K562 (cell line): ENCODE data around the gene RHOV. TPM values are rescaled to one million over a fixed set of nuclear protein-coding genes. Genes with fewer than 3 reads are reported as not detected.

Experiments
- ATAC-seq: fragments of 200-7000 bp; cut with Tn5 transposase; 3 replicates; pipeline ENCODE4 v1.9.1; 2020; ENCODE audit warnings: moderate library complexity
- BruUV-seq: library from RNA; stranded (reverse); fragments of 400-500 nt; replicated peaks from 2 replicates; lab custom pipeline; 2021; lab: Mats Ljungman, UMichigan
- CTCF ChIA-PET: fragments of 300-600 bp; formaldehyde crosslinking; extraction: SDS; loops from one replicate; lab custom pipeline; 2021; ENCODE audit warnings: low intra/inter-chr PET ratio; lab: Yijun Ruan, JAX
- POLR2A ChIA-PET: fragments of 300-600, 350-650 bp; sonication (Branson Sonifier 250); formaldehyde crosslinking; extraction: SDS; loops from one replicate; lab custom pipeline; 2021; ENCODE audit warnings: antibody characterized with exemption, inconsistent platforms; lab: Yijun Ruan, JAX
- DNase-seq, 4 experiments: peaks; one replicate each; pipeline versions ENCODE4 v3.0.0 to v3.0.0-alpha.2; 2011 to 2018; ENCODE audit warnings: low spot score in 3 of 4, mixed read lengths in 3 of 4; ENCODE audit errors: extremely low read depth in 1 of 4
- FAIRE-seq: peaks from 2 replicates; lab custom pipeline; 2011; peaks lifted over from hg19 to GRCh38; lab: Jason Lieb, UNC
- H2AFZ ChIP-seq: 2 replicates; pipeline ENCODE4 v1.6.0; 2011; ENCODE audit warnings: low read depth, low read length, control low read depth, inconsistent platforms
- H3K27ac ChIP-seq: fragments of 200-600 bp; 3 replicates; pipeline ENCODE4 v1.8.0; 2011; ENCODE audit warnings: low read depth, mild to moderate bottlenecking, control low read depth, inconsistent platforms, low read length, moderate library complexity, mixed read lengths; ENCODE audit errors: extremely low read depth
- H3K27me3 ChIP-seq, 2 experiments: fragments of 300-600 bp in 1 of 2; 2 replicates in 1 of 2; 3 replicates in 1 of 2; pipeline versions ENCODE4 v1.6.0 to v1.8.0; 2011; ENCODE audit warnings: inconsistent platforms in 2 of 2, low read length in 2 of 2, mild to moderate bottlenecking in 1 of 2, mixed read lengths in 1 of 2, moderate library complexity in 1 of 2; ENCODE audit not compliant: control insufficient read depth in 2 of 2, insufficient read depth in 2 of 2
- H3K36me3 ChIP-seq: fragments of 300-600 bp; 3 replicates; pipeline ENCODE4 v1.8.0; 2011; ENCODE audit warnings: mild to moderate bottlenecking, low read length, inconsistent platforms; ENCODE audit not compliant: control insufficient read depth, insufficient read depth
- H3K4me1 ChIP-seq, 2 experiments: fragments of 200-600 bp in 1 of 2; replicated peaks in 1 of 2; 2 replicates in 1 of 2; 3 replicates in 1 of 2; pipeline versions ENCODE4 v1.5.1 to v1.8.0; 2011; ENCODE audit warnings: inconsistent platforms in 2 of 2, low read length in 2 of 2, mild to moderate bottlenecking in 1 of 2, mixed read lengths in 1 of 2, moderate library complexity in 1 of 2; ENCODE audit not compliant: control insufficient read depth in 2 of 2, insufficient read depth in 2 of 2
- H3K4me2 ChIP-seq: 2 replicates; pipeline ENCODE4 v1.6.1; 2011; ENCODE audit warnings: low read length, control low read depth, inconsistent platforms, mixed read lengths; ENCODE audit not compliant: insufficient read depth
- H3K4me3 ChIP-seq: fragments of 200-600 bp; sonication (generic), shearing (Covaris generic); 2 replicates; pipeline ENCODE4 v1.5.1; 2016; ENCODE audit warnings: control low read depth, inconsistent platforms
- H3K79me2 ChIP-seq: fragments of 200-600 bp; 3 replicates; pipeline ENCODE4 v1.8.0; 2011; ENCODE audit warnings: low read length, inconsistent platforms; ENCODE audit not compliant: control insufficient read depth, insufficient read depth
- H3K9ac ChIP-seq, 2 experiments: 2 replicates each; pipeline versions ENCODE4 v1.6.0 to v1.6.1; 2011; ENCODE audit warnings: low read depth in 2 of 2, low read length in 2 of 2, control low read depth in 1 of 2, inconsistent platforms in 1 of 2, mild to moderate bottlenecking in 1 of 2, mixed read lengths in 1 of 2; ENCODE audit not compliant: insufficient read depth in 1 of 2
- H3K9me1 ChIP-seq: one replicate; pipeline ENCODE4 v1.6.0; 2011; ENCODE audit warnings: inconsistent platforms, mild to moderate bottlenecking, low read length, moderate library complexity; ENCODE audit not compliant: control insufficient read depth, insufficient read depth
- H3K9me3 ChIP-seq: replicated peaks from 2 replicates; pipeline ENCODE4 v1.5.1; 2011; ENCODE audit warnings: low read depth, low read length, inconsistent platforms; ENCODE audit not compliant: control insufficient read depth, insufficient read depth
- H4K20me1 ChIP-seq: replicated peaks from 2 replicates; pipeline ENCODE4 v1.6.1; 2011; ENCODE audit warnings: low read length, inconsistent platforms, mixed read lengths; ENCODE audit not compliant: control insufficient read depth, insufficient read depth
- ARID1B ChIP-seq: fragments of 450-650 bp; IDR thresholded peaks from 2 replicates; pipeline ENCODE4 v1.6.1; 2016; ENCODE audit warnings: antibody characterized with exemption, mild to moderate bottlenecking, inconsistent platforms
- C11orf30 ChIP-seq: fragments of 450-650 bp; IDR thresholded peaks from 2 replicates; pipeline ENCODE4 v1.6.1; 2016; ENCODE audit warnings: low read depth, mild to moderate bottlenecking
- CBFA2T2 ChIP-seq: fragments of 450-650 bp; conservative IDR thresholded peaks from 2 replicates; pipeline ENCODE4 v1.6.1; 2017; ENCODE audit warnings: mild to moderate bottlenecking
- MAFG ChIP-seq: fragments of 450-650 bp; conservative IDR thresholded peaks from 2 replicates; pipeline ENCODE4 v1.6.1; 2016; ENCODE audit warnings: missing genetic modification characterization, missing compliant biosample characterization
- NELFE ChIP-seq: IDR thresholded peaks from 2 replicates; pipeline ENCODE4 v1.6.1; 2011; ENCODE audit warnings: mild to moderate bottlenecking; ENCODE audit not compliant: insufficient read depth, insufficient read length
- NR3C1 ChIP-seq: sonication (generic); formaldehyde crosslinking; IDR thresholded peaks from 2 replicates; pipeline ENCODE4 v1.8.1; 2022; ENCODE audit warnings: missing genetic modification reagents
- PTRF ChIP-seq: fragments of 450-650 bp; IDR thresholded peaks from 2 replicates; pipeline ENCODE4 v1.6.1; 2016; ENCODE audit warnings: mild to moderate bottlenecking, missing genetic modification characterization, missing compliant biosample characterization
- RAD51 ChIP-seq: fragments of 450-650 bp; IDR thresholded peaks from 2 replicates; pipeline ENCODE4 v1.7.1; 2016; ENCODE audit warnings: low read depth, mild to moderate bottlenecking, borderline replicate concordance
- TAL1 ChIP-seq: fragments of 450-650 bp; IDR thresholded peaks from 2 replicates; pipeline ENCODE4 v1.6.1; 2016; ENCODE audit warnings: mild to moderate bottlenecking
- TOE1 ChIP-seq, 2 experiments: fragments of 450-650 bp in 1 of 2; sonication (generic) in 1 of 2; formaldehyde crosslinking in 1 of 2; IDR thresholded peaks; 2 replicates each; pipeline versions ENCODE4 v1.7.1 to v1.8.0; 2016 to 2022; ENCODE audit warnings: borderline replicate concordance in 2 of 2, mild to moderate bottlenecking in 2 of 2, antibody characterized with exemption in 1 of 2, inconsistent platforms in 1 of 2, low read depth in 1 of 2, missing genetic modification reagents in 1 of 2, moderate library complexity in 1 of 2
- USF1 ChIP-seq: sonication (generic); formaldehyde crosslinking; IDR thresholded peaks from 2 replicates; pipeline ENCODE4 v1.9.0; 2022; ENCODE audit warnings: mild to moderate bottlenecking, missing genetic modification reagents
- YY1 ChIP-seq, 3 experiments: IDR thresholded peaks; 2 replicates each; pipeline ENCODE4 v1.6.1; 2011; ENCODE audit warnings: low read length in 2 of 3, mild to moderate bottlenecking in 2 of 3, moderate library complexity in 2 of 3, borderline replicate concordance in 1 of 3, control low read depth in 1 of 3, low read depth in 1 of 3; ENCODE audit not compliant: insufficient read depth in 3 of 3, insufficient replicate concordance in 2 of 3, control insufficient read depth in 1 of 3, insufficient read length in 1 of 3; ENCODE audit errors: extremely low read depth in 1 of 3
- ZNF124 ChIP-seq: sonication (generic); formaldehyde crosslinking; IDR thresholded peaks from 2 replicates; pipeline ENCODE4 v1.8.1; 2022; ENCODE audit warnings: missing genetic modification reagents
- ZNF316 ChIP-seq: fragments of 450-650 bp; IDR thresholded peaks from 2 replicates; pipeline ENCODE4 v1.6.1; 2016
- ZNF384 ChIP-seq: IDR thresholded peaks from 2 replicates; pipeline ENCODE4 v1.6.1; 2012; ENCODE audit warnings: low read depth, low read length, improper control_type of control experiment
- ZNF583 ChIP-seq: fragments of 250-450 bp; sonication (Bioruptor Pico); IDR thresholded peaks from 2 replicates; pipeline ENCODE4 v1.4.0; 2020
- ZNF592 ChIP-seq: fragments of 450-650 bp; IDR thresholded peaks from 2 replicates; pipeline ENCODE4 v1.6.1; 2017; ENCODE audit warnings: antibody characterized with exemption, mild to moderate bottlenecking
- WGBS: fragments of 100-300 bp; shearing (Covaris generic); methylation state at CpG from one replicate; pipeline ENCODE4 v1.1.6; 2016; ENCODE audit warnings: low coverage, mixed read lengths; ENCODE audit not compliant: insufficient coverage; ENCODE audit errors: missing lambda C conversion rate; 5-methylcytosine and 5-hydroxymethylcytosine counted together
- in situ Hi-C: fragments of 300-500 bp; cut with MboI; formaldehyde crosslinking; loops from 4 replicates; pipeline ENCODE4 v1.15.0; 2018; ENCODE audit warnings: inconsistent platforms, mixed read lengths
- intact Hi-C: fragments of 100-400 bp; cut with micrococcal nuclease; formaldehyde crosslinking; loops from 2 replicates; pipeline ENCODE4 v1.14.2; 2022
- polyA plus RNA-seq, 8 experiments: library from polyadenylated mRNA; depleted of rRNA in 4 of 8; stranded (reverse) in 5 of 8; unstranded in 3 of 8; fragments of >200 nt; fragmentation: Nextera tagmentation in 2 of 8; fragmentation: Illumina TruSeq in 1 of 8; extraction: Ambion mirVana in 2 of 8; extraction: Trizol in 1 of 8; gene quantifications; 2 replicates each; pipeline versions ENCODE4 v1.2.1 to v1.2.3, GENCODE V29; 2011 to 2014; ENCODE audit warnings: inconsistent platforms in 1 of 8, missing spikeins in 1 of 8
- total RNA-seq, 7 experiments: library from RNA; depleted of rRNA in 6 of 7; stranded (reverse); fragments of >200 nt in 6 of 7; fragmentation: Illumina TruSeq in 2 of 7; extraction: Trizol in 2 of 7; gene quantifications; 2 replicates each; pipeline versions ENCODE4 v1.2.1 to v1.2.3, GENCODE V29; 2011 to 2021; ENCODE audit warnings: low replicate concordance in 1 of 7

The RHOV gene
- total and polyA plus RNA-seq, 9 of the 15 experiments (the other 6 are each of a cell fraction or from before 2014, with no cell fraction given) = 0.08 to 2.0 (median 1.1) TPM

GRCh38 chr15:40830884-40831283 is 43.1 kb downstream of the RHOV start (continued):
- TF ChIP-seq TAL1 (peak; percentile 72), NR3C1 (CRISPR knock-in tag) (no peak)

GRCh38 chr15:40829115-40829514 is 44.9 kb downstream of the RHOV start:
- peak; percentile 32 for ATAC-seq
- intact Hi-C loops = no loop called here
- no peak for FAIRE-seq
- TF ChIP-seq TOE1 (IDR thresholded peaks at IDR 0.05; ENCODE audit: borderline replicate concordance) (peak; percentile 66; the same call in 1 of the 2 replicates), TOE1 (CRISPR knock-in tag; IDR thresholded peaks at IDR 0.05; ENCODE audit: borderline replicate concordance, low read depth) (no peak), CBFA2T2 (peak; percentile 38; the same call in 1 of the 2 replicates), ZNF124 (no peak), ZNF316 (peak; percentile 91), PTRF (tag) (0 out of 2 replicates have a peak, but pooled peaks have one; percentile 10), NELFE (no peak), ZNF583 (CRISPR knock-in tag) (no peak), ZNF592 (peak; percentile 40; the same call in 1 of the 2 replicates), ZNF384 (no peak), C11orf30 (peak; percentile 83), MAFG (tag) (peak; percentile 75), RAD51 (peak; percentile 78), YY1 (IDR thresholded peaks at IDR 0.05; ENCODE audit: borderline replicate concordance in 1 of 3, control insufficient read depth in 1 of 3, extremely low read depth in 1 of 3, insufficient read depth in 3 of 3, insufficient read length in 1 of 3, insufficient replicate concordance in 2 of 3, low read depth in 1 of 3, low read length in 2 of 3) (peak in 1 of 3 experiments; percentile 68), USF1 (CRISPR knock-in tag) (peak; percentile 41; the same call in 1 of the 2 replicates), ARID1B (no peak)

More at GRCh38 chr15:40829115-40829514, 44.9 kb downstream of the RHOV start:
- Histone ChIP-seq H3K36me3 (no peaks in the 10 kb centered on the region), H3K4me2 (peak overlapping the region; percentile 17; the same call in 1 of the 2 replicates), H3K9ac (no peak overlapping the region), H3K9me1 (no peaks in the 10 kb centered on the region), H3K9me3 (no peaks in the 10 kb centered on the region), H3K27ac (no peak overlapping the region), H4K20me1 (peaks cover 4% of the 10 kb centered on the region), H3K27me3 (no peaks in the 10 kb centered on the region), H3K79me2 (no peaks in the 10 kb centered on the region), H3K4me3 (no peak overlapping the region), H3K4me1 (peaks cover 5 to 28% of the 10 kb centered on the region in 2 experiments; a peak in 4 of 5 replicates), H2AFZ (peak overlapping the region; percentile 88)
- DNase-seq = no peak
- 45% methylated on average over 7 of the region's 7 CpGs for WGBS
- in situ Hi-C loops = no loop called here
- POLR2A ChIA-PET = interaction anchor here (1.0 to 1.4 kb wide), 3 partner anchors 14 to 18 kb away, joined by 3 to 10 read pairs (median 7); no protein-coding TSS in a partner anchor
- CTCF ChIA-PET = no interaction called here
- no TSS peak for BruUV-seq
